IPS-NIHi11 (cell line): ENCODE results near the gene MAPK14.
"Not testable (repeated sequence)": the region's sequence is repeated elsewhere in the genome, so short reads cannot be mapped to it uniquely, and the experiment has no call there.

Source experiments
- DNase-seq: peaks from one replicate; pipeline ENCODE4 v3.0.0; 2012; ENCODE audit warnings: mixed read lengths, low spot score

The MAPK14 gene

GRCh38 chr6:36070252-36070651 lies 42.6 kb downstream of the MAPK14 start:
- DNase-seq, result no peak

GRCh38 chr6:36071281-36071680 lies 43.7 kb downstream of the MAPK14 start:
- DNase-seq, result no peak

GRCh38 chr6:36071714-36072113 lies 44.1 kb downstream of the MAPK14 start:
- DNase-seq, result no peak

- no peak for DNase-seq
Measured at GRCh38 chr6:36072681-36073080, 45.1 kb downstream of the MAPK14 start.

GRCh38 chr6:36073587-36073986 lies 46.0 kb downstream of the MAPK14 start:
- DNase-seq, result no peak

GRCh38 chr6:36075656-36076055 lies 48.0 kb downstream of the MAPK14 start:
- peak; percentile 38 for DNase-seq

GRCh38 chr6:36076178-36077063 lies 48.8 kb downstream of the MAPK14 start:
- DNase-seq, result no peak

- no peak for DNase-seq
Measured at GRCh38 chr6:36078159-36078558, 50.6 kb downstream of the MAPK14 start.

GRCh38 chr6:36079601-36080000 lies 52.0 kb downstream of the MAPK14 start:
- no peak for DNase-seq

GRCh38 chr6:36082318-36082717 lies 54.7 kb downstream of the MAPK14 start:
- no peak for DNase-seq

- DNase-seq, result no peak
Measured at GRCh38 chr6:36083446-36083845, 55.8 kb downstream of the MAPK14 start.

GRCh38 chr6:36088204-36088603 lies 60.6 kb downstream of the MAPK14 start:
- DNase-seq, result not testable (repeated sequence)

GRCh38 chr6:36089048-36089447 lies 61.4 kb downstream of the MAPK14 start:
- DNase-seq, result no peak

- DNase-seq, result no peak
Measured at GRCh38 chr6:36094238-36094637, 66.6 kb downstream of the MAPK14 start.

GRCh38 chr6:36094753-36095496 lies 67.3 kb downstream of the MAPK14 start:
- DNase-seq, result peak; percentile 78

- no peak for DNase-seq
Measured at GRCh38 chr6:36095497-36096391, 68.1 kb downstream of the MAPK14 start.

- no peak for DNase-seq
Measured at GRCh38 chr6:36098253-36098919, 70.8 kb downstream of the MAPK14 start.

- peak; percentile 23 for DNase-seq
Measured at GRCh38 chr6:36098920-36099647, 71.5 kb downstream of the MAPK14 start.

- DNase-seq, result no peak
Measured at GRCh38 chr6:36099869-36100483, 72.4 kb downstream of the MAPK14 start.

GRCh38 chr6:36101691-36102090 lies 74.1 kb downstream of the MAPK14 start:
- no peak for DNase-seq
